ENCODE results near the gene TTC22. TPM values are rescaled to one million over a fixed set of nuclear protein-coding genes. Genes with fewer than 3 reads are reported as not detected.

TTC22 gene
- total RNA-seq, 1 experiment from 2014 or later = 0.59 TPM

- no peak overlapping the region for H3K4me2 ChIP-seq (ENCODE audit: insufficient read depth, insufficient read length, low read length)
- H2AFZ ChIP-seq (ENCODE audit: low read length) = no peak overlapping the region
- no peak overlapping the region for H3K4ac ChIP-seq (ENCODE audit: low read depth, low read length)
- H3K27me3 ChIP-seq (ENCODE audit: insufficient read depth, low read length) = no peaks in the 10 kb centered on the region
- TF ChIP-seq, protein P1, sequence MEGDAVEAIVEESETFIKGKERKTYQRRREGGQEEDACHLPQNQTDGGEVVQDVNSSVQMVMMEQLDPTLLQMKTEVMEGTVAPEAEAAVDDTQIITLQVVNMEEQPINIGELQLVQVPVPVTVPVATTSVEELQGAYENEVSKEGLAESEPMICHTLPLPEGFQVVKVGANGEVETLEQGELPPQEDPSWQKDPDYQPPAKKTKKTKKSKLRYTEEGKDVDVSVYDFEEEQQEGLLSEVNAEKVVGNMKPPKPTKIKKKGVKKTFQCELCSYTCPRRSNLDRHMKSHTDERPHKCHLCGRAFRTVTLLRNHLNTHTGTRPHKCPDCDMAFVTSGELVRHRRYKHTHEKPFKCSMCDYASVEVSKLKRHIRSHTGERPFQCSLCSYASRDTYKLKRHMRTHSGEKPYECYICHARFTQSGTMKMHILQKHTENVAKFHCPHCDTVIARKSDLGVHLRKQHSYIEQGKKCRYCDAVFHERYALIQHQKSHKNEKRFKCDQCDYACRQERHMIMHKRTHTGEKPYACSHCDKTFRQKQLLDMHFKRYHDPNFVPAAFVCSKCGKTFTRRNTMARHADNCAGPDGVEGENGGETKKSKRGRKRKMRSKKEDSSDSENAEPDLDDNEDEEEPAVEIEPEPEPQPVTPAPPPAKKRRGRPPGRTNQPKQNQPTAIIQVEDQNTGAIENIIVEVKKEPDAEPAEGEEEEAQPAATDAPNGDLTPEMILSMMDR (conservative IDR thresholded peaks at IDR 0.05) = no peak
- no peak overlapping the region for H3K56ac ChIP-seq (ENCODE audit: insufficient read length, low read depth, low read length)
- H2BK5ac ChIP-seq (ENCODE audit: insufficient read length, low read length) = no peak overlapping the region
- H3K79me2 ChIP-seq (ENCODE audit: insufficient read depth, low read length) = no peaks in the 10 kb centered on the region
- no peaks in the 10 kb centered on the region for H3K9me3 Mint-ChIP-seq
- no peaks in the 10 kb centered on the region for H3K79me1 ChIP-seq (ENCODE audit: insufficient read depth, low read depth, low read length, poor library complexity, severe bottlenecking)
- H2AK5ac ChIP-seq (ENCODE audit: insufficient read length, low read length) = no peak overlapping the region
- H3K4me3 Mint-ChIP-seq = no peak overlapping the region
- H3K9ac ChIP-seq (ENCODE audit: extremely low read depth, insufficient read length, low read length) = no peak overlapping the region
- no peaks in the 10 kb centered on the region for H3K9me3 ChIP-seq (ENCODE audit: control insufficient read depth, low read depth, low read length)
- no peak overlapping the region for H4K91ac ChIP-seq (ENCODE audit: insufficient read length, low read depth, low read length)
- peaks cover 20% of the 10 kb centered on the region for H3K27me3 Mint-ChIP-seq (ENCODE audit: low read depth)
- H4K8ac ChIP-seq (replicated peaks; ENCODE audit: insufficient read length, low read depth, low read length) = no peak overlapping the region
- H2BK20ac ChIP-seq (ENCODE audit: low read depth, low read length, poor library complexity, severe bottlenecking) = no peak overlapping the region
- no peak overlapping the region for H3K27ac ChIP-seq (ENCODE audit: insufficient read length, low read depth, low read length)
- H2BK120ac ChIP-seq (ENCODE audit: low read depth, low read length, poor library complexity, severe bottlenecking) = no peak overlapping the region
- no peaks in the 10 kb centered on the region for H3K23me2 ChIP-seq (ENCODE audit: insufficient read length, low read depth, low read length, poor library complexity, severe bottlenecking)
- no peak overlapping the region for H2BK15ac ChIP-seq (ENCODE audit: low read depth, low read length)
- peaks cover 6% of the 10 kb centered on the region; the same call in 1 of the 2 replicates for H3K4me1 ChIP-seq (ENCODE audit: insufficient read depth, low read length)
- H3K14ac ChIP-seq (ENCODE audit: insufficient read depth, low read length) = no peak overlapping the region
- H3K18ac ChIP-seq (ENCODE audit: insufficient read length, low read depth, low read length) = no peak overlapping the region
- no peak overlapping the region for H3K27ac Mint-ChIP-seq
- DNase-seq = no peak
- H3K23ac ChIP-seq (ENCODE audit: insufficient read length, low read depth, low read length) = no peak overlapping the region
- H3K4me1 Mint-ChIP-seq = peaks cover 35 to 37% of the 10 kb centered on the region in 2 experiments
- no peak overlapping the region for H3T11ph ChIP-seq (ENCODE audit: low read length)
- H3K36me3 Mint-ChIP-seq (ENCODE audit: insufficient read depth in 1 of 3, low read depth in 3 of 3) = no peaks in the 10 kb centered on the region
- no peak overlapping the region for H2BK12ac ChIP-seq (ENCODE audit: insufficient read length, low read depth, low read length)
- no peak overlapping the region for H4K5ac ChIP-seq (ENCODE audit: insufficient read length, low read depth, low read length)
- WGBS (ENCODE audit: extremely low coverage, insufficient read length, low lambda C conversion rate) = no CpG with 5 or more reads among the region's 3 CpGs
- no peaks in the 10 kb centered on the region for H4K20me1 ChIP-seq (ENCODE audit: control insufficient read depth, insufficient read depth, insufficient read length)
Measured at GRCh38 chr1:54809496-54810074, 8.5 kb upstream of the TTC22 start.
